H1 (cell line): ENCODE data around the gene RAD51B. TPM values are rescaled to one million over a fixed set of nuclear protein-coding genes. Genes with fewer than 3 reads are reported as not detected.
A peak's percentile ranks its signal among the peaks of the same experiment; 100 is the strongest.

ENCODE experiments used
- CTCF ChIA-PET: fragments of 300-600 bp; sonication (Branson Sonifier 250); formaldehyde crosslinking; loops from one replicate; lab custom pipeline; 2021; ENCODE audit not compliant: partially characterized antibody; lab: Charles Lee
- POLR2A ChIA-PET: fragments of 300-600 bp; sonication (Branson Sonifier 250); formaldehyde crosslinking; loops from one replicate; lab custom pipeline; 2021; ENCODE audit warnings: inconsistent platforms; ENCODE audit not compliant: partially characterized antibody; lab: Charles Lee
- DNase-seq, 2 experiments: peaks; one replicate each; pipeline versions ENCODE4 v3.0.0 to v3.0.0-alpha.2; 2010 to 2022; ENCODE audit warnings: low spot score in 2 of 2, low read depth in 1 of 2, mixed read lengths in 1 of 2
- FAIRE-seq: peaks from 2 replicates; lab custom pipeline; 2011; peaks lifted over from hg19 to GRCh38; lab: Jason Lieb, UNC
- H2AFZ ChIP-seq: 2 replicates; pipeline ENCODE4 v1.8.1; 2012; ENCODE audit warnings: low read length, inconsistent platforms
- H2AK5ac ChIP-seq: 2 replicates; pipeline ENCODE4 v1.6.1; 2013; ENCODE audit warnings: low read depth, low read length
- H2BK120ac ChIP-seq: replicated peaks from 2 replicates; pipeline ENCODE3; 2013; ENCODE audit warnings: low read depth, low read length, inconsistent platforms
- H2BK12ac ChIP-seq: 2 replicates; pipeline ENCODE4 v1.6.1; 2013; ENCODE audit warnings: low read depth, low read length
- H2BK15ac ChIP-seq: 2 replicates; pipeline ENCODE4 v1.6.1; 2013; ENCODE audit warnings: low read length
- H2BK20ac ChIP-seq: 2 replicates; pipeline ENCODE4 v1.6.1; 2013; ENCODE audit warnings: low read length
- H2BK5ac ChIP-seq: 2 replicates; pipeline ENCODE4 v1.6.1; 2013; ENCODE audit warnings: low read depth, low read length
- H3K14ac ChIP-seq: 2 replicates; pipeline ENCODE4 v1.6.1; 2013; ENCODE audit warnings: inconsistent platforms; ENCODE audit not compliant: insufficient read length
- H3K18ac ChIP-seq: 2 replicates; pipeline ENCODE4 v1.6.1; 2013; ENCODE audit warnings: low read length; ENCODE audit errors: extremely low read depth
- H3K23ac ChIP-seq: 2 replicates; pipeline ENCODE4 v1.6.1; 2013; ENCODE audit warnings: inconsistent platforms; ENCODE audit not compliant: insufficient read length
- H3K23me2 ChIP-seq: 2 replicates; pipeline ENCODE4 v1.6.1; 2013; ENCODE audit warnings: low read depth, low read length
- H3K27ac ChIP-seq: 2 replicates; pipeline ENCODE4 v1.6.1; 2011; ENCODE audit warnings: low read depth, low read length, inconsistent platforms
- H3K27me3 ChIP-seq, 4 experiments: replicated peaks in 1 of 4; 1 replicate in 1 of 4; 2 replicates in 3 of 4; pipeline versions ENCODE4 v1.6.1 to v1.8.1; 2011 to 2013; ENCODE audit warnings: low read length in 3 of 4, mild to moderate bottlenecking in 3 of 4, inconsistent platforms in 2 of 4, mixed read lengths in 2 of 4, moderate library complexity in 1 of 4; ENCODE audit not compliant: control insufficient read depth in 3 of 4, insufficient read depth in 3 of 4; ENCODE audit errors: extremely low read depth in 1 of 4
- H3K36me3 ChIP-seq, 4 experiments: 2 replicates each; pipeline versions ENCODE4 v1.6.1 to v1.8.1; 2011 to 2013; ENCODE audit warnings: mild to moderate bottlenecking in 4 of 4, low read length in 3 of 4, moderate library complexity in 2 of 4, control low read depth in 1 of 4, inconsistent platforms in 1 of 4; ENCODE audit not compliant: insufficient read depth in 4 of 4, control insufficient read depth in 2 of 4
- H3K4ac ChIP-seq: replicated peaks from 2 replicates; pipeline ENCODE3; 2013; ENCODE audit warnings: low read length, low read depth, mixed read lengths, inconsistent platforms; ENCODE audit not compliant: insufficient read length
- H3K4me1 ChIP-seq, 4 experiments: replicated peaks in 1 of 4; 1 replicate in 1 of 4; 2 replicates in 3 of 4; pipeline versions ENCODE4 v1.6.1 to v1.8.1; 2011 to 2013; ENCODE audit warnings: low read length in 3 of 4, inconsistent platforms in 2 of 4, mixed read lengths in 1 of 4; ENCODE audit not compliant: insufficient read depth in 4 of 4, control insufficient read depth in 3 of 4
- H3K4me2 ChIP-seq, 2 experiments: 2 replicates each; pipeline versions ENCODE4 v1.6.1 to v1.8.1; 2011 to 2013; ENCODE audit warnings: low read depth in 2 of 2, low read length in 2 of 2, control low read depth in 1 of 2, inconsistent platforms in 1 of 2, mild to moderate bottlenecking in 1 of 2; ENCODE audit not compliant: insufficient read depth in 1 of 2
- H3K4me3 ChIP-seq, 4 experiments: fragments of 200-600, 300-600 bp in 1 of 4; sonication (generic), shearing (Covaris generic), sonication (Bioruptor Twin) in 1 of 4; 2 replicates each; pipeline versions ENCODE4 v1.5.1 to v1.8.1; 2011 to 2016; ENCODE audit warnings: low read length in 4 of 4, low read depth in 3 of 4, control low read depth in 2 of 4, inconsistent platforms in 2 of 4, mild to moderate bottlenecking in 2 of 4, mixed read lengths in 1 of 4, moderate library complexity in 1 of 4; ENCODE audit not compliant: insufficient read depth in 2 of 4; ENCODE audit errors: extremely low read depth in 1 of 4
- H3K56ac ChIP-seq: replicated peaks from 2 replicates; pipeline ENCODE3; 2013; ENCODE audit warnings: low read depth, mild to moderate bottlenecking, mixed read lengths, low read length, inconsistent platforms; ENCODE audit not compliant: insufficient read length
- H3K79me1 ChIP-seq: 2 replicates; pipeline ENCODE4 v1.6.1; 2013; ENCODE audit warnings: low read depth, low read length, control low read depth
- H3K79me2 ChIP-seq, 2 experiments: 2 replicates each; pipeline versions ENCODE4 v1.6.1 to v1.8.1; 2012 to 2013; ENCODE audit warnings: low read length in 2 of 2, mild to moderate bottlenecking in 2 of 2, inconsistent platforms in 1 of 2; ENCODE audit not compliant: insufficient read depth in 2 of 2, control insufficient read depth in 1 of 2
- H3K9ac ChIP-seq, 4 experiments: replicated peaks in 1 of 4; 1 replicate in 1 of 4; 2 replicates in 3 of 4; pipeline versions ENCODE4 v1.6.1 to v1.8.1; 2011 to 2013; ENCODE audit warnings: low read depth in 3 of 4, low read length in 3 of 4, control low read depth in 2 of 4, mild to moderate bottlenecking in 2 of 4, moderate library complexity in 2 of 4, inconsistent platforms in 1 of 4; ENCODE audit errors: extremely low read depth in 1 of 4
- H3K9me3 ChIP-seq, 2 experiments: 2 replicates each; pipeline versions ENCODE4 v1.6.1 to v1.8.1; 2012 to 2013; ENCODE audit warnings: mild to moderate bottlenecking in 2 of 2, moderate library complexity in 2 of 2, control low read depth in 1 of 2, inconsistent platforms in 1 of 2, low read depth in 1 of 2, low read length in 1 of 2, mixed read lengths in 1 of 2; ENCODE audit not compliant: insufficient read depth in 2 of 2
- H4K20me1 ChIP-seq, 2 experiments: replicated peaks in 1 of 2; 2 replicates each; pipeline versions ENCODE3 to v1.8.1; 2011 to 2013; ENCODE audit warnings: inconsistent platforms in 2 of 2, low read length in 2 of 2, mild to moderate bottlenecking in 1 of 2; ENCODE audit not compliant: insufficient read depth in 2 of 2, control insufficient read depth in 1 of 2
- H4K5ac ChIP-seq: 2 replicates; pipeline ENCODE4 v1.6.1; 2013; ENCODE audit warnings: low read length, low read depth, mixed read lengths, inconsistent platforms; ENCODE audit not compliant: insufficient read length
- H4K8ac ChIP-seq: 2 replicates; pipeline ENCODE4 v1.8.0; 2013; ENCODE audit warnings: mild to moderate bottlenecking, moderate library complexity, low read length, inconsistent platforms; ENCODE audit not compliant: insufficient read depth; ENCODE audit errors: extremely low read depth
- H4K91ac ChIP-seq: replicated peaks from 2 replicates; pipeline ENCODE3; 2013; ENCODE audit warnings: low read length, mixed read lengths, inconsistent platforms; ENCODE audit not compliant: insufficient read length
- CBX8 ChIP-seq: fragments of 300-800, 300-1000 bp; sonication (generic); IDR thresholded peaks from 2 replicates; pipeline ENCODE4 v1.7.1; 2016; ENCODE audit warnings: low read depth, low read length, borderline replicate concordance
- CTCF ChIP-seq, 3 experiments: IDR thresholded peaks; 1 replicate in 2 of 3; 2 replicates in 1 of 3; pipeline versions ENCODE4 v1.5.1 to v1.6.1; 2011; ENCODE audit warnings: low read length in 3 of 3, mild to moderate bottlenecking in 3 of 3, inconsistent platforms in 2 of 3, low read depth in 1 of 3, moderate library complexity in 1 of 3; ENCODE audit not compliant: insufficient read depth in 1 of 3; ENCODE audit errors: control extremely low read depth in 1 of 3
- EGR1 ChIP-seq: IDR thresholded peaks from 2 replicates; pipeline ENCODE4 v1.6.1; 2011; ENCODE audit warnings: low read depth, low read length, borderline replicate concordance
- JUN ChIP-seq: IDR thresholded peaks from 2 replicates; pipeline ENCODE4 v1.6.1; 2011; ENCODE audit warnings: low read depth, mild to moderate bottlenecking, improper control_type of control experiment, low read length
- KDM1A ChIP-seq: fragments of 200-600, 300-600 bp; sonication (generic); IDR thresholded peaks from 2 replicates; pipeline ENCODE4 v1.7.1; 2016; ENCODE audit warnings: mild to moderate bottlenecking, low read length, borderline replicate concordance
- NRF1 ChIP-seq: IDR thresholded peaks from 2 replicates; pipeline ENCODE4 v1.6.1; 2011; ENCODE audit warnings: mild to moderate bottlenecking, low read depth, low read length, improper control_type of control experiment
- SIX5 ChIP-seq: IDR thresholded peaks from 2 replicates; pipeline ENCODE4 v1.6.1; 2011; ENCODE audit warnings: mild to moderate bottlenecking, low read depth, low read length
- WGBS, 2 experiments: shearing (Covaris generic) in 1 of 2; methylation state at CpG; one replicate each; pipeline versions ENCODE4 v1.1.6 to v1.1.7; 2013 to 2015; ENCODE audit warnings: low lambda C conversion rate in 2 of 2, mixed read lengths in 2 of 2, inconsistent platforms in 1 of 2, low coverage in 1 of 2, missing lambda C conversion rate in 1 of 2; ENCODE audit not compliant: insufficient replicate concordance in 2 of 2, insufficient coverage in 1 of 2, insufficient read length in 1 of 2; ENCODE audit errors: extremely low coverage in 1 of 2, missing lambda C conversion rate in 1 of 2; 5-methylcytosine and 5-hydroxymethylcytosine counted together
- polyA plus RNA-seq, 7 experiments: library from polyadenylated mRNA; depleted of rRNA in 3 of 7; stranded (reverse) in 5 of 7; unstranded in 2 of 7; fragments of >200 nt in 5 of 7; fragments of 200-250 nt in 2 of 7; gene quantifications; 1 replicate in 5 of 7; 2 replicates in 1 of 7; 4 replicates in 1 of 7; pipeline versions ENCODE4 v1.2.1 to v1.2.3, GENCODE V29; 2011 to 2013; ENCODE audit warnings: missing spikeins in 2 of 7, mixed read lengths in 2 of 7
- total RNA-seq: library from RNA; stranded (reverse); fragmentation: NEBNext Ultra II Directional; extraction: Animal tissue kit (Norgen Biotek cat#: 25700); gene quantifications from 2 replicates; pipeline ENCODE4 v1.2.1, GENCODE V29; 2021

The RAD51B gene
- total and polyA plus RNA-seq, 2 of the 8 experiments (the other 6 are each of a cell fraction or from before 2014, with no cell fraction given), result 3.9 to 14.9 TPM

GRCh38 chr14:68655021-68655831, 835.6 kb downstream of the RAD51B start:
- no peak overlapping the region for H3K56ac ChIP-seq
- H3K9ac ChIP-seq, result no peak overlapping the region
- H2AK5ac ChIP-seq, result no peak overlapping the region
- H3K14ac ChIP-seq, result no peak overlapping the region
- H2BK12ac ChIP-seq, result peak overlapping the region; percentile 80; the same call in 1 of the 2 replicates
- no peak overlapping the region for H3K27ac ChIP-seq
- no peaks in the 10 kb centered on the region for H3K79me1 ChIP-seq
- POLR2A ChIA-PET, result interaction anchor here (0.6 to 1.2 kb wide), 3 partner anchors 12 to 205 kb away, joined by 3 to 4 read pairs (median 4); no protein-coding TSS in a partner anchor
- peak overlapping the region; percentile 88; the same call in 1 of the 2 replicates for H2BK20ac ChIP-seq
- TF ChIP-seq CBX8 (no peak), NRF1 (no peak), KDM1A (no peak), JUN (no peak), EGR1 (no peak), SIX5 (no peak), CTCF (IDR thresholded peaks at IDR 0.05; ENCODE audit: control extremely low read depth in 1 of 3, insufficient read depth in 1 of 3, low read depth in 1 of 3, low read length in 3 of 3) (no peak)
- TF ChIP-seq, all 59 proteins: peak for 0
- CTCF ChIA-PET, result interaction anchor here (0.8 to 3.3 kb wide), 10 partner anchors 12 to 221 kb away, joined by 3 to 11 read pairs (median 4); no protein-coding TSS in a partner anchor
- no peak overlapping the region for H3K23ac ChIP-seq
- no peaks in the 10 kb centered on the region for H3K36me3 ChIP-seq
- H4K91ac ChIP-seq, result peak overlapping the region; percentile 38
- 82% methylated on average over 17 of the region's 19 CpGs; no CpG with 5 or more reads in 1 of the 2 experiments for WGBS, 2 experiments
- H3K4me2 ChIP-seq, result no peak overlapping the region
- no peak overlapping the region for H3K4me3 ChIP-seq
- no peak overlapping the region for H2BK5ac ChIP-seq
- peaks cover 0 to 2% (median 0%) of the 10 kb centered on the region in 4 experiments; a peak in 1 of 7 replicates for H3K4me1 ChIP-seq
- H3K4ac ChIP-seq, result no peak overlapping the region
- peak overlapping the region; percentile 12; the same call in 1 of the 2 replicates for H2BK15ac ChIP-seq
- no peaks in the 10 kb centered on the region for H3K9me3 ChIP-seq
- peak in 1 of 2 experiments; percentile 35 for DNase-seq
- no peaks in the 10 kb centered on the region for H3K23me2 ChIP-seq
- H2AFZ ChIP-seq, result no peak overlapping the region
- H3K79me2 ChIP-seq, result no peaks in the 10 kb centered on the region
- H3K27me3 ChIP-seq, result no peaks in the 10 kb centered on the region; a peak in 1 of 7 replicates
- no peak overlapping the region for H4K5ac ChIP-seq
- FAIRE-seq, result no peak
- H2BK120ac ChIP-seq, result no peak overlapping the region
- no peak overlapping the region for H3K18ac ChIP-seq
- no peaks in the 10 kb centered on the region for H4K20me1 ChIP-seq
- H4K8ac ChIP-seq, result no peak overlapping the region; the same call in 1 of the 2 replicates
